Omental fat pad (tissue), 4 donors: ENCODE data around the gene CDX1. TPM values are rescaled to one million over a fixed set of nuclear protein-coding genes. Genes with fewer than 3 reads are reported as not detected.
"Not testable (repeated sequence)": the region's sequence is repeated elsewhere in the genome, so short reads cannot be mapped to it uniquely, and the experiment has no call there.

ENCODE experiments used
- ATAC-seq: fragments of 150-250 bp; one replicate; pipeline ENCODE4 v1.9.1; 2016; ENCODE audit warnings: mild to moderate bottlenecking, moderate library complexity; ENCODE audit not compliant: low FRiP score
- DNase-seq: peaks from one replicate; pipeline ENCODE4 v3.0.0-alpha.2; 2019; ENCODE audit warnings: low spot score
- total RNA-seq, 4 donors: library from RNA; depleted of rRNA; stranded (reverse); fragments of >200 nt; gene quantifications; one replicate each; pipeline ENCODE4 v1.1.0, GENCODE V29; 2016
- TF ChIP-seq, protein P1 (sequence below), 3 donors: fragments of 450-650 bp; IDR thresholded peaks; one replicate each; pipeline ENCODE4 v1.5.1; 2016 to 2017; ENCODE audit warnings: antibody characterized with exemption in 3 of 3, mild to moderate bottlenecking in 3 of 3, moderate library complexity in 2 of 3

Gene CDX1
- total RNA-seq, 4 donors from 2014 or later: not detected

DNA sequence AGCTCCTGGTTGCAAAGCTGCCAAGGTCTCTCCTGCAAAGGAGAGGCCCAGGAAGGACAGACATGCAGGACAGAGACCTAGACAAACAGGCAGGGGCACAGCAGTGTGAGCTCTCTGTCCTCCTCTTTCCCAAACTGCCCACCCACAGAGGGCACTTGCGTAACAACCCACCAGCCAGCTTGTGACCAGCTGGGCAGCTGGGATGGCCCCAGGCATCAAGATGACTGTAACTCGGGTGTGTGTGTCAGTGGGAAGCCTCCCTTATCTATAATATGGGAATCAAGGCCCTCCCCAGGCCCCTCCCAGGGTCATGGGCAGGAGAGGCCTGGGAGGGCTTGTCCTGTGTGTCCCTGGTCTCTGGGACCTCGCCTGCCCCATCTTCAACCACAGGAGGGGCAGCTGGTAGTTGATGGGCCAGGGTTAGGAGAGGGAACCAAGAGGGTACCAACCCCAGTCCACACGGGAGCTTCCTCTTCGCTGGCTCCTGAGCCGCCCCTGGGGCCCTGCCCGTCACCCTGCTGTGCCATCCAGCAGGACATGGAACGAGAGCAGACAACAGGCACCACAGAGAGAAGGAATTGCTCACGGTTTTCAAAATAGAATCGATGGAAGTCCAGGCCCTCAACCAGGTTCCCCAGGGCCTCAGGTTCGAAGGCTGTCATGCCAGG is 61.2 kb downstream of the CDX1 start:
- DNase-seq: no peak
- TF ChIP-seq, protein P1, sequence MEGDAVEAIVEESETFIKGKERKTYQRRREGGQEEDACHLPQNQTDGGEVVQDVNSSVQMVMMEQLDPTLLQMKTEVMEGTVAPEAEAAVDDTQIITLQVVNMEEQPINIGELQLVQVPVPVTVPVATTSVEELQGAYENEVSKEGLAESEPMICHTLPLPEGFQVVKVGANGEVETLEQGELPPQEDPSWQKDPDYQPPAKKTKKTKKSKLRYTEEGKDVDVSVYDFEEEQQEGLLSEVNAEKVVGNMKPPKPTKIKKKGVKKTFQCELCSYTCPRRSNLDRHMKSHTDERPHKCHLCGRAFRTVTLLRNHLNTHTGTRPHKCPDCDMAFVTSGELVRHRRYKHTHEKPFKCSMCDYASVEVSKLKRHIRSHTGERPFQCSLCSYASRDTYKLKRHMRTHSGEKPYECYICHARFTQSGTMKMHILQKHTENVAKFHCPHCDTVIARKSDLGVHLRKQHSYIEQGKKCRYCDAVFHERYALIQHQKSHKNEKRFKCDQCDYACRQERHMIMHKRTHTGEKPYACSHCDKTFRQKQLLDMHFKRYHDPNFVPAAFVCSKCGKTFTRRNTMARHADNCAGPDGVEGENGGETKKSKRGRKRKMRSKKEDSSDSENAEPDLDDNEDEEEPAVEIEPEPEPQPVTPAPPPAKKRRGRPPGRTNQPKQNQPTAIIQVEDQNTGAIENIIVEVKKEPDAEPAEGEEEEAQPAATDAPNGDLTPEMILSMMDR (IDR thresholded peaks at IDR 0.05): no peak

DNA sequence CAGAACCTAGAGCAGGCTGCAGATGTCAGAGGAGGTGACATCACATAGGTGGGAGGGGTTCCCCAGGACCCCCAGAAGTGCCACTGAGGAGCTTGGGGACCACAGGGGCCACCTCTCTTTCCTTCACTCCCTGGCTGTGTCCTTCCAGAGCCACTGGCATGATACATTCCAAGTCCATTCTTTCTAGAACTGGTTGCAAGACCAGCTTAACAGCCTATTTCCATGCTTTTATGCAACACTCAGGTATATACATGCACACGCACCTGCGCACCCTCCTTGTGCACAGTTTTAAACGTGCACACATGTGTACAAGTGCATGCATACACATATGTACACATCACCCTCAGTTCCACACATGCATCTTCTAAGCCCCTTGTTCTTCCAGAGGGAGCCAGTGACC is 63.0 kb downstream of the CDX1 start:
- DNase-seq: no peak
- ATAC-seq: no peak
- TF ChIP-seq, protein P1 (IDR thresholded peaks at IDR 0.05): no peak

More for the DNA sequence above, 61.2 kb downstream of the CDX1 start:
- ATAC-seq: no peak

GRCh38 chr5:150230842-150231241 is 64.3 kb downstream of the CDX1 start:
- no peak for DNase-seq
- TF ChIP-seq, protein P1 (IDR thresholded peaks at IDR 0.05): no peak
- peak; percentile 24 for ATAC-seq

GRCh38 chr5:150233706-150234105 is 67.1 kb downstream of the CDX1 start:
- DNase-seq, ATAC-seq: not testable (repeated sequence)

Other genes starting within 250 kb of the CDX1 start
- gene PDE6A, start 222.0 kb upstream of the CDX1 start, total RNA-seq: not detected
- 10 to 100 TPM; 14.8 to 21.8 (median 16.6) TPM for gene SLC26A2, start 206.0 kb upstream of the CDX1 start, total RNA-seq
- gene TIGD6, start 166.1 kb upstream of the CDX1 start, total RNA-seq: 1 to 10 TPM; 3.1 to 4.9 (median 3.8) TPM
- 10 to 100 TPM; 31.6 to 63.8 (median 37.9) TPM for gene HMGXB3, start 166.0 kb upstream of the CDX1 start, total RNA-seq
- gene CSF1R, start 80.2 kb upstream of the CDX1 start, total RNA-seq: 100 to 1,000 TPM in 1 of 4 donors, 10 to 100 TPM in 3; 55.6 to 140 (median 77.6) TPM
- 100 to 1,000 TPM; 126 to 366 (median 149) TPM for gene PDGFRB, start 10.9 kb upstream of the CDX1 start, total RNA-seq
- gene SLC6A7, start 23.3 kb downstream of the CDX1 start, total RNA-seq: not detected
- gene CAMK2A, start 123.0 kb downstream of the CDX1 start, total RNA-seq: 1 to 10 TPM in 1 of 4 donors, under 1 TPM in 1, not detected in 2; 0.28 to 2.9 TPM
- 10 to 100 TPM in 1 of 4 donors, 1 to 10 TPM in 2, under 1 TPM in 1; 0.69 to 43.1 (median 3.6) TPM for gene ARSI, start 136.1 kb downstream of the CDX1 start, total RNA-seq
- gene TCOF1, start 190.9 kb downstream of the CDX1 start, total RNA-seq: 10 to 100 TPM; 17.5 to 36.5 (median 20.3) TPM
- 100 to 1,000 TPM; 188 to 705 (median 639) TPM for gene CD74, start 246.1 kb downstream of the CDX1 start, total RNA-seq